Type B pancreatic cell (in vitro differentiated cells): ENCODE results near the gene CBX2. TPM values are rescaled to one million over a fixed set of nuclear protein-coding genes. Genes with fewer than 3 reads are reported as not detected.

Experiments used
- DNase-seq: peaks from one replicate; pipeline ENCODE4 v3.0.0; 2021; ENCODE audit warnings: mixed read lengths; ENCODE audit not compliant: unreplicated experiment; ENCODE audit errors: extremely low spot score
- H3K27ac Mint-ChIP-seq: 2 replicates; pipeline ENCODE4 v1.8.0; 2021; ENCODE audit warnings: mild to moderate bottlenecking, mixed read lengths
- H3K27me3 Mint-ChIP-seq: 2 replicates; pipeline ENCODE4 v1.8.0; 2021; ENCODE audit warnings: mixed read lengths
- H3K36me3 Mint-ChIP-seq: 2 replicates; pipeline ENCODE4 v1.8.0; 2021; ENCODE audit warnings: mixed read lengths
- H3K4me1 Mint-ChIP-seq: one replicate; pipeline ENCODE4 v1.8.0; 2021; ENCODE audit warnings: mixed read lengths; ENCODE audit not compliant: unreplicated experiment
- H3K4me3 Mint-ChIP-seq: 2 replicates; pipeline ENCODE4 v1.8.0; 2021; ENCODE audit warnings: mild to moderate bottlenecking, mixed read lengths
- H3K9me3 Mint-ChIP-seq: 2 replicates; pipeline ENCODE4 v1.8.0; 2021; ENCODE audit warnings: mixed read lengths
- CTCF ChIP-seq: fragments of 200-600 bp; sonication (generic); conservative IDR thresholded peaks from 2 replicates; pipeline ENCODE4 v1.5.0; 2021; ENCODE audit warnings: antibody characterized with exemption, mild to moderate bottlenecking
- total RNA-seq: library from RNA; stranded (reverse); gene quantifications from 2 replicates; pipeline ENCODE4 v1.2.1, GENCODE V29; 2021; ENCODE audit warnings: low replicate concordance

Gene CBX2
- total RNA-seq, 1 donor from 2014 or later, result 72.0 TPM

- Mint-ChIP-seq H3K9me3 (no peaks in the 10 kb centered on the region), H3K4me3 (no peak overlapping the region), H3K36me3 (peaks cover 18% of the 10 kb centered on the region), H3K27me3 (peaks cover 47% of the 10 kb centered on the region), H3K27ac (no peak overlapping the region), H3K4me1 (peaks cover 19% of the 10 kb centered on the region)
- TF ChIP-seq CTCF, result no peak
- DNase-seq, result no peak
Observed at GRCh38 chr17:79785900-79786810, 8.2 kb downstream of the CBX2 start.

- Mint-ChIP-seq H3K4me3 (no peak overlapping the region), H3K9me3 (no peaks in the 10 kb centered on the region), H3K27me3 (peaks cover 52% of the 10 kb centered on the region), H3K27ac (no peak overlapping the region), H3K4me1 (peaks cover 17% of the 10 kb centered on the region), H3K36me3 (peaks cover 15% of the 10 kb centered on the region)
- DNase-seq, result no peak
- TF ChIP-seq CTCF, result no peak
Observed at GRCh38 chr17:79786930-79787643, 9.1 kb downstream of the CBX2 start.

- no peak for DNase-seq
- peak overlapping the region; percentile 16 for H3K27ac Mint-ChIP-seq
- H3K4me3 Mint-ChIP-seq, result peak overlapping the region; percentile 55
- peaks cover 63% of the 10 kb centered on the region for H3K27me3 Mint-ChIP-seq
- TF ChIP-seq CTCF, result no peak
- peaks cover 23% of the 10 kb centered on the region for H3K4me1 Mint-ChIP-seq
- H3K9me3 Mint-ChIP-seq, result no peaks in the 10 kb centered on the region
- peaks cover 9% of the 10 kb centered on the region for H3K36me3 Mint-ChIP-seq
Observed at GRCh38 chr17:79788455-79788854, 10.5 kb downstream of the CBX2 start.

GRCh38 chr17:79788989-79789942 is 11.3 kb downstream of the CBX2 start:
- peaks cover 9% of the 10 kb centered on the region for H3K36me3 Mint-ChIP-seq
- DNase-seq, result no peak
- peak overlapping the region; percentile 71 for H3K4me3 Mint-ChIP-seq
- peaks cover 27% of the 10 kb centered on the region for H3K4me1 Mint-ChIP-seq
- H3K9me3 Mint-ChIP-seq, result no peaks in the 10 kb centered on the region
- H3K27me3 Mint-ChIP-seq, result peaks cover 68% of the 10 kb centered on the region
- TF ChIP-seq CTCF, result no peak
- no peak overlapping the region for H3K27ac Mint-ChIP-seq
